T47D (cell line): ENCODE results near the gene BICDL2.

Experiments used
- DNase-seq, 2 experiments: peaks; one replicate each; pipeline versions ENCODE4 v3.0.0 to v3.0.0-alpha.2; 2011 to 2012; ENCODE audit warnings: low read depth in 1 of 2, low spot score in 1 of 2
- JUND ChIP-seq: IDR thresholded peaks from 2 replicates; pipeline ENCODE4 v1.6.1; 2012; ENCODE audit warnings: low read depth
- in situ Hi-C: cut with HindIII; loops from 2 replicates; pipeline ENCODE4 v1.10.0; 2016; ENCODE audit warnings: low sequenced_read_pairs, low pct_unique_long_range_greater_than_20kb

The BICDL2 gene

DNA sequence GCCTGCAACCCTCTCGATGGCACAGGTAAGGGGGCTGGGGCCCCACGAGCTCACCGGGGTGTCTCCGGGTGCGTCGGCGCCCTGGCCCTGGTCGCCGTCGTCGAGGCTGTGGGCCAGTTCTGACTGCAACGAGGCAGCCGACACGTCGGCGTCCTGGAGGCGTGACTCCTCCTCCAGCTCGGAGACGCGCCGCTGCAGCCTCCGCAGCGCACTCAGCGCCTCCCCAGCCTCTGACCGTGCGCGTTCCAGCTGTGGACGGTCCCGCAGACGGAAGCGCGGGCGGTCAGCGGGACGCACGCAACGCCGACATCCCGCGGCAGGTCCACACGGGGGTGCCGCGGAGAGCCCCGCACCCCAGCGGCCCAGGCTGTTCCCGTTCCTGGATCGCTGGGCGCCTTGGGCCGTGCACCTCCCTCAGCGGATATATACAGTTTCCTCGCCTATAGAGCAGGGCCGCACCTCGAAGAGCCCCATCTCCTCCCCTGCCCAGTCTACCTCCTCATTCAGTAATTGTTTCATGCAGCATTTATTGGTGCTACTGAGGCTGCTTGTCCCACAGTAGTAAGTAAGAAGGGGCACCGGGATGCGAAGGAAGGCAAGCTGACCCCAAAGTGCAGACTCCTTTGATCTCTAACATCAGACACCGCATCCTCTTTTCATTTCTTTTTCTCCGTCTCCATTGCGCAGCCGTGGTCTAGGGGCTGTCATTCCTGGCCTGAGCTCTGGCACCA, 7.1 kb downstream of the BICDL2 start:
- no peak for DNase-seq
- no peak for TF ChIP-seq JUND
- in situ Hi-C loops: no loop called here

DNA sequence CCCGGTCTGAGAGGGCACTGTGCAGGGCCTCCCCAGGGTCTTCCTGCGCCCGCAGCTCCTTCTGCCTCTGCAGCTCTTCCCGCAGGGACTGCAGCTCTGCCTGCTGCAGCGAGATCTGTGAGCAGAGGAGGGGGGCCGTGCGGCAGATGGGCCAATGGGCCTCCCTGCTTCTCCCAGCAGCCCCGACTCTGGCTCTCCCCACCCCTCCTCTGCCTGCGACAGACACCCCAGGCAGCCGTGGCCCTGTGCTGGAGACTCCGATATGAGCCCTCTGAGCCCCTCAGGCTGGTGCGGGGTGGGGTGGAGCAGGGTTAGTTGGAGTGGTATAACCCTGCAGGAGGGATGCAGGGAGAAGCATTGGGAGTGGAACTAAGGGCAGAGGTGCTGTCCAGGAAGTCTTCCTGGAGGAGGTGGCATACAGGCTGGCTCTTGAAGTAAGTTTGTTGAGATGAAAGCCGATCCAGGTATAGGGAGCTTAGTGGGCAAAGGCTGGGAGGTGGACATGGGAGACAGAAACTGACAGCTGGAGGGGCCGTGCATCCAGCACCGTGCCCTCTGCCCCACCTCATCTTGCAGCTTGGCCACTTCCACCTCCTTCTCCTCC, 7.9 kb downstream of the BICDL2 start:
- no peak for TF ChIP-seq JUND
- no peak for DNase-seq
- in situ Hi-C loops: no loop called here

DNA sequence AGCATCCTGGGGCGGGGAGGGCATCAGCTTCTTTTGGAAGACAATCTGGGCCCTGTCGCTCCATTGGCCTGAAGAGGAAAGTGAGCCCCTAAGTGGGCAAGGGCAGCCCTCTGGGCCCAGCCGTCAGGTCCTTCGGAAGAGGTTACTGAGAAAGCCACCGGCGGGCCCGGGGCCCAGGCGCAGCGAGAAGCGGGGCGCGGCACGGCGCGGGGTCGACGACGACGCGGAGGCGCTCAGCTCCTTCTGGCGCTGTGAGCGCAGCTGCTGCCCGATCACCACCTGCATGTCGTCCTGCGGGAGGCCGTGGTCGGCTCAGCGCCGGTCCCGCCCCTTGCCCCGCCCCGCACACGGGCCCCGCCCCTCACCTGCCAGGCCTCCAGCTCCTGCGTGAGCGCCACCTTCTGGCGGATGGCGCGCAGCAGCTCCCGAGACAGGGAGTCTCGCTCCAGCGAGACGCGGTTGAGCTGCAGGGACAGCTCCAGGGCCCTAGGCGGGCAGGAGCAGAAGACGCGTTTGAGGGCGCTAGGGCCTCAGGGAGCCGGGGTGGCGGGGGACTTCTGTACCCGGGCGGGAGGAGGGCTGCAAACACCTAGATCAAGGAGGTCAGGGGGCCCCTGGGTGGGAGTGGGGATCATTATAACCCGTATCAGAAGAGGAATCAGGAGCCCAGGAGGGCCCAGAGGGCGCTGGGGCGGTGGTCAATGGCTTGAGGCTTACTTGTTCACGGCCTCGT, 8.6 kb downstream of the BICDL2 start:
- in situ Hi-C loops: no loop called here
- DNase-seq: peak; percentile 93 to 95
- no peak for TF ChIP-seq JUND

DNA sequence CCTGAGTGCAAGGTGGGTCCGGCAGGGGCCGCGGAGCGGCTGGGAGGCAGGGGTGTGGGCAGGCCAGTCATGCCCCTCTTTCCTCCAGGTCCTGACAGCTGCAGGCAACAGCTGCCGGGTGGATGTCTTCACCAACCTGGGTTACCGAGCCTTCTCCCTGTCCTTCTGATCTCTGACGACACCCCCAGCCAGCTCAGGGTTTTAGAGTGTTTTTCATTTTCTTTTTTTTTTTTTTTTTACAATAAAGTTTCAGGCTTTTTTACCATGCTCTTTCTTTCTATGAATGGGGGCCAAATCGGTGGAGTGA, 9.3 kb downstream of the BICDL2 start:
- no peak for DNase-seq
- no peak for TF ChIP-seq JUND
- in situ Hi-C loops: no loop called here

DNA sequence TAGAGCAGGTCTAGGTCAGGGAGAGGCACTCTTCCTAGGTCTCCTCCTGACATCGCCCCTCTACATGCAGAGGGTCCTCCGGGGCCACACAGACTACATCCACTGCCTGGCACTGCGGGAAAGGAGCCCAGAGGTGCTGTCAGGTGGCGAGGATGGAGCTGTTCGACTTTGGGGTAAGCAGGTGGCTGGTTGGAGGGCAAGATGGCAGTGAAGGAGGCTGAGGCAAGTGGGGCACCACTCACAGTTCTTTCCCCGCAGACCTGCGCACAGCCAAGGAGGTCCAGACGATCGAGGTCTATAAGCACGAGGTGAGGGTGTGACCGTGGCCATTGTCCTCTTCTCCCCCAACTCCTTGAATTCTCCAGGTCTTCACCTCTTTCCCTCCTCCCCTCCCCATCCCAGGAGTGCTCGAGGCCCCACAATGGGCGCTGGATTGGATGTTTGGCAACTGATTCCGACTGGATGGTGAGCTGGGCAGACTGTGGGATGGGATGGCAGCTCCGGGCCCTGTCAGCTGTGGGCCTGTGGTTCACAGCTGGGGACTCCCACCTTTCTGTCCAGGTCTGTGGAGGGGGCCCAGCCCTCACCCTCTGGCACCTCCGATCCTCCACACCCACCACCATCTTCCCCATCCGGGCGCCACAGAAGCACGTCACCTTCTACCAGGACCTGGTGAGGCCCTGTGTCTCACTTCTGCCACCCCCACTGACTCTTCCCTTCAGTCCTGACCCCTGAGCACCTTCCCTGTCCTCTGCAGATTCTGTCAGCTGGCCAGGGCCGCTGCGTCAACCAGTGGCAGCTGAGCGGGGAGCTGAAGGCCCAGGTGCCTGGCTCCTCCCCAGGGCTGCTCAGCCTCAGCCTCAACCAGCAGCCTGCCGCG, 9.9 kb downstream of the BICDL2 start:
- in situ Hi-C loops: no loop called here
- no peak for DNase-seq
- no peak for TF ChIP-seq JUND

DNA sequence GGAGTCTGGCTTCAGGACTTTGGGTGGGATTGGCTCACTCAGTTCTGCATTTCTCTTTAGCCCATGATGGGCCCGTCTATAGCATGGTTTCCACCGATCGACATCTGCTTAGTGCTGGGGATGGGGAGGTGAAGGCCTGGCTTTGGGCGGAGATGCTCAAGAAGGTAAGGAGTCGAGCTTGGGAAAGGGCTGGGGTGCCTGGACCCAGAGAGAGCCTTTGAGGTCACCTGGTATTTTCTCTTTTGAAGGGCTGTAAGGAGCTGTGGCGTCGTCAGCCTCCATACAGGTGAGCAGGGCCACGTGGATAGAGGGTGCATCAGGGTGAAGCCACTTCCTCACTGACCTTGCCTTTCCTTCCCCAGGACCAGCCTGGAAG, 10.8 kb downstream of the BICDL2 start:
- TF ChIP-seq JUND: no peak
- no peak for DNase-seq
- in situ Hi-C loops: no loop called here

DNA sequence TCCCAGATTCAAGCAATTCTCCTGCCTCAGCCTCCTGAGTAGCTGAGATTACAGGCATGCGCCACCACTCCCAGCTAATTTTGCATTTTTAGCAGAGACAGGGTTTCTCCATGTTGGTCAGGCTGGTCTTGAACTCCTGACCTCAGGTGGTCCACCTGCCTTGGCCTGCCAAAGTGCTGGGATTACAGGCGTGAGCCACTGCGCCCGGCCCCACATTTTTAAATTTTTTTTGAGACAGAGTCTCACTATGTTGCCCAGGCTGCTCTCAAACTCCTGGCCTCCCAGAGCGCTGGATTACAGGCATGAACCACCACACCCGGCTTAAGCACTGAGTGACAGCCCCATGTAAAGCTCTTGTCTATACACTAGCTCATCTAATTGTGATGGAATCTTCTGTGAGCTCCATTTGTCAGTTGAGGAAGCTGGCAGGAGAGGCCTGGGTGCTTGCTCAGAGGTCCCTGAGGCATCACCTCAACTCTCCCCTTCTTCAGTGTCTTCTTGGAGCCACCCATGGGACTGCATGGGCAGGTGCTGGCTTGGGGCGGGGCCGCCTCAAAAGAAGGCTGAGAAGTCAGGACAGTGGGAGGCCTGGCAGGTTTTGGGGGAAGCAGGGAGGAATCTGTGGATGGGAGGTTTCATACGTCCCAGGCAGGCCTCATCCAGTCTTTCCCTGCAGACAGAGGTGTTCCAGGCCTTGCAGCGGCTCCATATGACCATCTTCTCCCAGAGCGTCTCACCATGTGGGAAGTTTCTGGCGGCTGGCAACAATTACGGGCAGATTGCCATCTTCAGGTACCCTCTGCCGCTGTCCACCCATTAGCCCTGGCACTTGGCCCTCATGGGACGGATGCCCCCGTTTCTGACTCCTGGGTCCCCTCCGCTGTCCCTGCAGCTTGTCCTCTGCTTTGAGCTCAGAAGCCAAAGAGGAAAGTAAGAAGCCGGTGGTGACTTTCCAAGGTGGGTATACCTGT, 11.4 kb downstream of the BICDL2 start:
- DNase-seq: no peak
- in situ Hi-C loops: no loop called here
- TF ChIP-seq JUND: no peak

DNA sequence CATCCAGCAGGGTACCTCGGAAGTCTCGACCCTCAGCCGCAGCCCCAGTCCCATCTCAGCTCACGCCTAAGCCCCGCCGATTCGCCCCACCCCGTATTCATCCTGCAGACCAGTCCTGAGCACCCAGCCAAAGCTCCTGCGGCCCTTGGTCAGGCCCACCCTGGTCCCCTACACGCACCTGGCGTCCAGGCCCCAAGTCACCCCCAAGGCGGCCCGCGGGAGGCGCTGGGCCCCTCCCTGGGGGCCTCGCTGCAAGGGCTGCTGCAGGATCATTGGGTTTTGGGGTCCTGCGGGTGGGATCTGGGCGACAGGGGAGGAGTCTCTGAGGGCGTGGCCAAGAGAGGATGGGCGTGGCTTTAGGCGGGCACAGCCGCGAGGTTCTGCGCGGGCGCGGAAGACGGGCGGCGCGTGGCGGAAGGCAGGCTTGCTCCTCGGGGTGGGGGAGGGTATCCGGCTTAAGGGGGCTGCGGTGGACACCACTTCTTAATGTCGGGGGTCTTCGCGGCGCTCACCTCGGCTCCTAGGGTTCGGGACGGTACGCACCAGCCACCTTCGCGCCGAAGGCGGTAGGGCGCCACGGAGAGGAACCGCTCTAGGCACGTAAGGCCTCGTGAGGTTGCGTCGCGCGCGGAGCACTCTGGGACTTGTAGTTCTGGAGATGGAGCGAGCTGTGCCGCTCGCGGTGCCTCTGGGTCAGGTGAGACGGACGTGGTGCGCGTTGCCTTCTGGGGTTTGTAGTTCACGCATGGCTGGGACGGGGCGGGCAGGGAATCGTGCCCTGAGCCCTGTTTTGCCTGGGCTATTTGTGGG, 12.9 kb downstream of the BICDL2 start, which contains the start of the genes HCFC1R1 and THOC6:
Gene HCFC1R1, minus strand, starts transcription at position 274 of the 810 bp plus-strand sequence. Its CDS starts 1 bp downstream, at position 273.
Gene THOC6, plus strand, starts transcription at position 367 of the 810 bp plus-strand sequence. Its CDS starts 292 bp downstream, at position 659.
- in situ Hi-C loops: no loop called here

DNA sequence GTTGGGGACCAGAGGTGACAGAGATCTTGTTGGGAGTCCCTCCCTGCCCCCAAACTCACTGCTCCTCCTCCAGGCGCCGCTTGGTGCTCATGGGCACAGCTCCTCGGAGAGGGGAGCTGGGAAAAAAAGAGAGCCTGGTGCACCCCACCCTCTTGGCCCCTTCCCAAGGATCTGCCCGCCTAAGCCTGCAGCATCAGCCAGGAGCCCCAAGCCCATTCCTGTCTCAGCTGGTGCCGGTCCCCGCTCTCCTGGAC, 13.4 kb downstream of the BICDL2 start:
- in situ Hi-C loops: no loop called here

More for the DNA sequence above, 12.9 kb downstream of the BICDL2 start, which contains the start of the genes HCFC1R1 and THOC6:
- peak; percentile 83 to 99 for DNase-seq
- no peak; the same call in 1 of the 2 replicates for TF ChIP-seq JUND

DNA sequence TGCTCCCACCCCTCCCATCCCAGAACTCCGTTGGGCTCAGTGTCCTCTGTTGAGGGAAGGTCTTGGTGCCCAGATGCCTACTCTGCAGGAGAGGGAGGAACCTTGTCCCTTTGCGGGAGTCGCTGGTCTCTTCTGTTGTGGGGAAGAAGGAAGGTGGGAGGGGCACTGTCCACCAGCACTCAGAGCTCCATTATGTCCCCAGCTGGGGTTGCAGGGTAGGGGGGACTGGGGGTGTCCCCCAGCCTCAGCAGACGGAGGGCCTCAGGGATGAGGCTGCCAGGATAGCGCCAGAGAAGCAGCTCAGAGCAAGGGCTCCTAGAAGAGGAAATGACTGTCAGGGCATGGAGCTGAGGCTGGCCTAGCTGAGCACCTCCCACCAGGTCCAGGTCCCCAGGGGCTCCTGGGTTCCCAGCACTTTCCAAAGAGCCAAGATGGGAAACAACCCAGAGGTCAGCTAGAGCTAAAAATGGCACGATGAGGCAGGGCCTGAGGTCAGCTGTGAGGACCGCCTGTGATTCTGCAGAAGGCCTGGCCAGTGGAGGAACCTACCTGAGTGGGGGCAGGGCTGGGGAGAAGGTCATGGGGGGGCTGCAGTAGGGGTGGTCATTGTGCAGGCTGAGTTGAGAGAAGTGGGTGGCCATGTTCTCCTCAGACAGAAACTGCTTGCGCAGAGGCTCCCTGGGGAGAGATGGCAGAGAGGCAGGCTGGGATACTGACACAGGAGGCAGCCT, 13.9 kb downstream of the BICDL2 start:
- peak in 1 of 2 experiments; percentile 25 for DNase-seq
- TF ChIP-seq JUND: peak; percentile 67; the same call in 1 of the 2 replicates
- in situ Hi-C loops: no loop called here

More for the DNA sequence above, 13.4 kb downstream of the BICDL2 start:
- TF ChIP-seq JUND: peak; percentile 2; the same call in 1 of the 2 replicates
- peak; percentile 43 to 67 for DNase-seq
